NCI-H460 (cell line): ENCODE results near the gene ZFP36. TPM values are rescaled to one million over a fixed set of nuclear protein-coding genes. Genes with fewer than 3 reads are reported as not detected.
A peak's percentile ranks its signal among the peaks of the same experiment; 100 is the strongest.
"Not testable (repeated sequence)": the region's sequence is repeated elsewhere in the genome, so short reads cannot be mapped to it uniquely, and the experiment has no call there.

Experiments
- DNase-seq: peaks from one replicate; pipeline ENCODE4 v3.0.0-alpha.2; 2016; ENCODE audit warnings: low read depth; ENCODE audit errors: extremely low read depth
- polyA plus RNA-seq: library from polyadenylated mRNA; depleted of rRNA; stranded (reverse); fragments of >200 nt; gene quantifications from 2 replicates; pipeline ENCODE4 v1.2.3, GENCODE V29; 2014; cell fraction: nucleus; rRNA removed
- total RNA-seq: library from RNA; depleted of rRNA; stranded (reverse); fragments of >200 nt; shearing (Covaris generic); gene quantifications from 2 replicates; pipeline ENCODE4 v1.2.3, GENCODE V29; 2014; rRNA removed

Gene ZFP36, protein sequence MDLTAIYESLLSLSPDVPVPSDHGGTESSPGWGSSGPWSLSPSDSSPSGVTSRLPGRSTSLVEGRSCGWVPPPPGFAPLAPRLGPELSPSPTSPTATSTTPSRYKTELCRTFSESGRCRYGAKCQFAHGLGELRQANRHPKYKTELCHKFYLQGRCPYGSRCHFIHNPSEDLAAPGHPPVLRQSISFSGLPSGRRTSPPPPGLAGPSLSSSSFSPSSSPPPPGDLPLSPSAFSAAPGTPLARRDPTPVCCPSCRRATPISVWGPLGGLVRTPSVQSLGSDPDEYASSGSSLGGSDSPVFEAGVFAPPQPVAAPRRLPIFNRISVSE
- total RNA-seq = 15.1 and 24.6 TPM in 2 replicates
- 9.3 TPM in 2 replicates for polyA plus RNA-seq

DNA sequence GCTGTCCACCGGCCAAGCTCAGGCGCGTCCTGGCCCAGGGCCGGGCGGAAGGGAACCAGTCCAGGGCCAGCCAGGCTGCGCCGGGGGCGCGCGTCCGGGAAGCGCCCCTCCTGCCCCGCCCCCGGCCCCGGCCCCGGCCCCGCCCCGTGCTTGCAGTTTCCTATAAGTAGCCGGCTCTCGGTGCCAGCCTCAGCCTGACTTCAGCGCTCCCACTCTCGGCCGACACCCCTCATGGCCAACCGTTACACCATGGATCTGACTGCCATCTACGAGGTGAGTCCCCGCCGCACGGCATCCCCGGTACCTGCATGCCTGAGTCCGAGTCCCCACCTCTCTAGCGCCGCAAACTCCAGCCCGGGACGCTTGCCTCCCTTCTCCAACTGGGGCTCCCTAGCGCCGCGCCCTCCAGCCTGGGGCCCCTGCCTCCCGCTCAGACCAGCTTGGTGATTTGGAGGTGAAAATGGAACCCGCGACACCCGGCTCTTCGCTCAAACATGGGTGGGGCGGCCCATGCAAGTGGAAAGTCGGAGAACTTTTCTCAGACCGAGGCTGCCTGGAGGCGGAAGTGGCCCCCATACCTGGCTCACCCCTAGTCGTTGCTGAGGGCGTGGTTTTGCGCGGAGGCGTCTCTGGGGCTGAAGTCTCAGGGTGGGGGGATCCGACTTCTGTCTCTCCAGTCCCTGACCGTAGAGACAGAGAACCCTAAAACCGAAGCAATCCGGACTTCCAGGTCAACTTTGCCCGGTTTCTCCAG lies at the start of gene ZFP36:
TSS of gene ZFP36 (plus strand) at position 192 of the 754 bp plus-strand sequence. CDS start at position 250, 58 bp downstream.
- peak; percentile 81 for DNase-seq

DNA sequence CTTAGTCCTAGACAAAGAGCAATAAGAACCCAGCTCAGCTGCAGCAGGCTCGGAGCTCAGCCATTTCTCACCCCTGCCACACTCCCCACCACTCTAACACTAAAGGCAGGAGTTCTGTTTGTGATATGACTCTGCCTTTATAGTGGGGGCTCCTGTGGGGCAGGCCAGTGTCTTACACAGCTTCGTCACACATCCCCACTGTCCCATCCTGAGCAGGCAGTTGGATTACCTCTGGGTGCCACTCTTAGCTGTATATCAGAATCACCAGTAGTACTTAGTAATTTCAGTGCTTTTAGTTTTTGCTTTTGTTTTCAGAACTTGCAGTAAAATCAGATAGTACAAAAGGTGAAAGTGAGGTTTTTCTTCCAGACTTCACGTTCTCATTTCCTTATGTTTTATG lies 47.6 kb upstream of the ZFP36 start:
- no peak for DNase-seq

DNA sequence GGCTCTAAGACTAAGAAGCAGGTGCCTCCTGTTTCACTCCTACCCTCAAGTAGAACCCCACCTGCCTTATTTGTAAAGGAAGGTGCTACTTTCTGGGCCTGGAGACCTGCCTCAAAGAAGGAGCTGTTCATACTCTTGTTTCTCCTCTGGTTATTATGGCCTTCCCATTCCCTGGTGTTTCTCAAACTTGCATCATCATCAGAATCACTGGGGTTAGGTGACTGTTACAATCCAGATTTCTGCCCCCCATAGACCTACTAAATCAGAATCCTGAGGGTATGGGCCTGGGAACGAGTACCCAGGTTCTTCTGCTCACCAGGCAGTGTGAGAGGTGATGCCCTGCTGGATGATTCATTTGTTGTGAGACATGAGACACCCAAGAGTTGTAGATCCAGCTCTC lies 46.0 kb upstream of the ZFP36 start:
- DNase-seq = no peak

DNA sequence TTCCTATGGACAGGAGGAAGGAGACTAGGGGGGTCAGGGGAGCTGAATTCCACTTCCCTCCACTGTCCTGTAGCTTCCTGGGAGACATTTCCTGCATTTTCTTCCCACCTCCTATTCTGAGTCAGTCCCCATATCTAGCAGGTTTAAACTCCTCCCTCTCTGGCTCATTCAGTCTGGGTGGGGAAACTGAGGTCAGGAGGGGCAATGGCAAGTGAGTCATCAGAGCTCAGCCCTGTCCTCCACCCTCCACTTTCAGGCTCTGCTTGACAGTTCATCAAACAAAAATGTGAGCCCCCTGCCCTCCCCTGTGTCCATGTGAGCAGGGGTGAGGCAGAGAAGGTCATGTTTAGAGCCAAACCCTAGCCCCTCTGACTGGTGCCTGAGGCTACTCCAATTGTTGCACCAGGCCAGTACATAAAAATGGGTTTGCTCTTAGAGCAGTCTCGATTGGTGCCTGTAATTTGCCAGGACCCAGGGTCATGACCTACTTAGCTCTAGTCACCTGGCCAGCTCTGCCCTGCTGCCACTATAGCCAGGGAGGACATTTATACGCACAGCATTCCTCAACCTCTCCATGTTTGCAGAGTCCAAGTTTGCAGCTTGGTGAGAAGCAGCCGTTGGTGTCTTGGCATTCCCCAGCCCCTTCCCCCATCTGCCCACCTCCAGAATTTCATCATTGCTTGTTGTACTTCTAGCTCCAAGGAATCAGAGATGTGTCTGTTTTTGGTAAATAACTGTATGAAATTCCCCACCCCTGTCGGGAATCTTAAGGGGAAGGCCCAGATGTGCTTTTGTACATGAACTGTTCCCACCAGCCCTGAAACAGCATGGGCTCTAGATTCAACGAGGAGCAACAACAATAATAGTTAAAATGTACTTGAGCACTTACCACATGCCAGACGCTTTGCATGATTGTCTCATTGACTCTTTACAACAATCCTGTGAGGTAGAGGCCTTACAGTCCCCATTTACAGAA lies 43.7 kb upstream of the ZFP36 start:
- no peak for DNase-seq

DNA sequence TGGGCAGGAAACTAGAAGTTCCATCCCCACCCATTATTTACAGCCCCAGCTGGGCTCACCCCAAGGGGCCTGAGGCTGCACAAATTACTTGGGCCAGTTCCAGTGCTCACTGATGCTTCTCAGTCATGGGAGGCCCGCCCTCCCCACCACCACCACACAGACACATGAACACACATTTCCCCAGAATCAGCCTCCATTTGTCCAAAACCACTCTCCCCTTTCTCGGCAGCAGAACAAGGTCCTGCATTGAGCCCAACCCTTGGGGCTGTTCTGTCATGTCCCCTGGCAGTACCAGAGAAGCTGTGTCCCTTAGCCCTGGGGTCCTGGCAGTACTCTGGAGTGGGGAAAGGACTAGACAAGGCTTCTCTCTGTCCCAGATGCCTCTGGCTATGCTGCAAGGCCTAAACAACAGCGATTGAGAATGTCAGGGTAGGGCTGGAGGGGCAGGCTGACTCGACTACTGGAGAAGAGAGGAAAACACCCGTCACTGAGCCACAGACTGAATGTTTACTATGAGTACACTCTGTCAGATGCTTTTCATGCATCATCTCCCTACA lies 42.7 kb upstream of the ZFP36 start:
- DNase-seq = no peak

DNA sequence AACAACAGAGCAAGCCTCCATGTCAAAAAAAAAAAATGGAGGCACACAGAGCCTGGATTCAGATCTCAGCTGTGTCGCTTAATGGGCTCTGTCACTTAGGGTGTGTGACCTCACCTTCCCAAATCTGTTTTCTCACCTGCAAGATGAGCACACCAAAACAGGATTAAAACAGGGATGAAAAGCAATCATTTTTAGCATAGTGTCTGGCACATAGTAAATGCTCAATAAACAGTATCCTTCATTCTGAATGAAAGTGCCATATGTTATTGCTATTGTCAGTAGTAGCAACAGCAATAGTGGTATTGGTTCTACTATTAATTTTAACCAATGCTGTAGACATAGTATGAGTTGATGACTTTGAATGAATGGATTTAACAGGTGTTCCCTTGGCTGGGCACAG lies 41.1 kb upstream of the ZFP36 start:
- no peak for DNase-seq

DNA sequence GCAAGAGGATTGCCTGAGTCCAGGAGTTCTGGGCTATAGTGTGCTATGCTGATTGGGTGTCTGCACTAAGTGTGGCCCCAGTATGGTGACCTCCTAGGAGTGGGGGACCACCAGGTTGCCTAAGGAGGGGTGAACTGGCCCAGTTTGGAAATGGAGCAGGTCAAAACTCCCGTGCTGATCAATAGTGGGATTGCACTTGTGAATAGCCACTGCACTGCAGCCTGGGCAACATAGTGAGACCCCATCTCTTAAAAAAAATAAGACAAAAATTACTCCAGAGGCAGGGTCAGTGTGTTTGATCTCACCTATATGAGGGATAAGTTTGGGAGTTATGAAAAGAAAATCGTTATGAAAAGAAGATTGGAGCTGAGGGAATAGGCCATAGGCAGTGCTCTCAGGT lies 37.4 kb upstream of the ZFP36 start:
- no peak for DNase-seq

DNA sequence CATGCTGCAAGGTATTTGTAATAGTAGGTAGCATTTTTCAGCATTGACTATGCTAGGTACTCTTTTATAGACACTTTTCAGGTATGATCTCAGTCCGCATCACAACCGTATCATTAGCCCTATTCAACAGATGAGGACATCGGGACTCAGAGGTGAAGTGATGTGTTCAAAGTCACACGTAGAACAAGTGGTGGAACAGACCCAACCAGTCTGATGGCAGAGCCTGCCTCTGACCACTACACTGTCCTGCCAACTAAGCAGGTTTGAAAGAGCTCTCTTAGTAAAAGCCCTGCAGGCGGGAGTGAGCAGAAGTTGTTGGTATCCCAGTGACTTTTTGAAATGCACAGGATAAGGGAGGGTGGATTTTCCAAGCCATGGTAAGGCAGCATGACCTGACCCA lies 35.9 kb upstream of the ZFP36 start:
- DNase-seq = no peak

DNA sequence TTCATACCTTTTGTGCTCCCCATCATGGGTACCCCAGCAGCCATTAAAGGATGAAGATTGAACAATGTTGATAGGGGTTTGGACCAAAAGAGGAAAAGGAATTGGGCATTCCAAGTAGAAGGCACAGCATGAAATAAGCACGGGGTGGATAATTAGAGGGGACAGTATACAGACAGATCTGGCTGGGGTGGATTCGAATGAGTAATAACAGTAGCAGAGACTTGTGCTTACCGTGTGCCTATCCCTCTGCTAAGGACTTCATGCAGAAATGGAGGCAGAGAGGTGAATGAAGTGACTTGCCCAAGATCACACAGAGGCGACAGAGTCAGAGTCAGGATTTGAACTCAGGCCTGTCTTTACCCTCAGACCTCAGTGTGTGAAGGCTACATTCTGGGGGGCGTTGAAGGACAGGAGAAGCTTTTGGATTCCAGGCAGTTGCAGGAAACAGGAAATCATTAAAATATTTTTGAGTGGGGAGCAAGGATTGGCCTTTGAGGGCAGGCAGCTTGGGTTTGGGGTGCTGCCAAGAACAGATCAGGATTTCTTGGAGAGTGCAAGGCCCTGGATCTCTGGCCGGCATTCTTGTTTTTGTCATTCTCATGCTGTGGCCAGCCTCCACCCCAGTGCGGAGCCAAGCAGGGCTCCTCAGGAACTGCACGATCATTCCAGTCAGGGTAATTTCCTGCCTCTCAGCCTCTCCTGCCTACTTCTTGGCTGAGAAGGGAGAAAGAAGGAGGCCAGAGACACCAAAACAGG lies 34.4 kb upstream of the ZFP36 start:
- DNase-seq = no peak

DNA sequence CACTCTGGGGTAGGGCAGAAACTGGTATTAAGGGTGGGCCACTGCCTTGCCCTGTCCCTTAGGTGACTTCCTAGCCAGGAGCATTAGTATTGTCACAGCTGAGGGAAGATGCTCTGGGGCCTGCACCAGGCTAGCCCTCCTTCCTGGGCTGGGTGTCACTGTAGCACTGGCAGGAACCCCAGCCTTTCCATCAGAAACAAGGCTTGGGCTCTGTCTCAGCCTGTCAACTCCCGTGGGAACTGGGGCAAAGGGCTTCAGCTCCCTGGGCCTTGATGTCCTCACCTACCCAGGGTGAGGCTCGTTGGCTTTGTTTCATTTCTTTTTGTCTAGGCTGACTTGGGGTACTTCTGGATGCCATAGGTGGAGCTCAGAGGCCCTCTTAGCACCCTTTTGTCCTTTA lies 33.7 kb upstream of the ZFP36 start:
- DNase-seq = no peak

DNA sequence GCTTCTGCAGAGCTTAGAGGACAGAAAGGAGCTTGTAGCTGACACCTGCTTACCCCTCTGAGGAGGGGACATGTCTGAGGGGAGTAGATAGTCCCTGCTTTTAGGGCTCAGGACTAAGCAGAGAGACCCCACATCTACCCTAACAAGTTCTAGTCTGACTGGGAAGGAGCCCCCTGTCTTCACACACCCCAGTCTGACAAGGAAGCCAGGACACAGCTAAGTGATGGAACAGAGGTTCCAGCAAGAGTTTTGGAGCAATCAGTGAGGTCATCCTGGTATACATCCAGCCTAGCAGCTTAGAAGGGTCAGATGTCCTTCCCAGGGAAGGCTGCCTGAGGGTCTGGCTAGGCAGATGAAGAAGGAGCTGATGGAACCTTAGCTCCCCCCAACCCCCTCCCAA lies 30.7 kb upstream of the ZFP36 start:
- no peak for DNase-seq

DNA sequence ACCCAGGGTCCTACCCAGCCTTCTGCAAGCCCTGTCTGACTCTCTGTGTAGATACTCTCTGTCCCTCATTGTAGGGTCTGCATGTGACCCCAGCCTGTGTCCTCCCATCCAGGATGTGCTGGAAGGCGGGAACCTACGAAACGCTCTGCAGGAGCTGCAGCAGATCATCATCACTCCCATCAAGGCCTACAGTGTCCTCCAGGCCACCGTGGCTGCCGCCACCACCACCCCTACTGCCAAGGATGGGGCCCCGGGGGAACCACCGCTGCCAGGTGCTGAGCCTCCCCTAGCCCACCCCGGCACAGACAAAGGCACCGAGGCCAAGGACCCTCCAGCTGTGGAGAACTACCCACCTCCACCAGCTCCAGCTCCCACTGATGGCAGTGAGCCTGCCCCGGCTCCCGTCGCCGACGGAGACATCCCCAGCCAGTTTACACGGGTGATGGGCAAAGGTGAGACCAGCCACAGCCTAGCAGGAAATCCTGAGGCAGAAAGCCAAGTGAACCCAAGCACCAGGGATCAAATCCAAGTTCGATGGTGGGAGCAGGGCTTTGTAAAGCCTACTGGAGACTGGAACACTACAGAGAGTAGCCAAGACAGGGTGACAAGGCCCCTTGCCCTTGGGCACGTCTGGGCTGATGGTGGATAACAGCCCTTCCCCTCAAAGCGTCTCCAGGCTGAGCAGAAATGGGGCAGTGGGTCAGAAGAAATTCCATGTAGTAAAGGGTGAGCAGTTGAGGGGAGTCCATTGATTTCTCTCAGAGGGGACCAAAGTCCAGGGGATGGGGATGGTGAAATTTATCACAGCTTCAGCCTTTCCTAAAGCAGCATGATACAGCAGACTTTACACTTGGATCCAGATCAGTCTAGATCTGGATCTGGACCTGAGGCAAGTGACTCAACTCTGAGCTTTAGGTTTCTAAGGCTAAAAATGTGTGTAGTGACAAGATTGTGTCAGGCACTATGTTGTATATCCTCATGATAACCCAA lies 29.0 kb upstream of the ZFP36 start:
- DNase-seq = no peak

DNA sequence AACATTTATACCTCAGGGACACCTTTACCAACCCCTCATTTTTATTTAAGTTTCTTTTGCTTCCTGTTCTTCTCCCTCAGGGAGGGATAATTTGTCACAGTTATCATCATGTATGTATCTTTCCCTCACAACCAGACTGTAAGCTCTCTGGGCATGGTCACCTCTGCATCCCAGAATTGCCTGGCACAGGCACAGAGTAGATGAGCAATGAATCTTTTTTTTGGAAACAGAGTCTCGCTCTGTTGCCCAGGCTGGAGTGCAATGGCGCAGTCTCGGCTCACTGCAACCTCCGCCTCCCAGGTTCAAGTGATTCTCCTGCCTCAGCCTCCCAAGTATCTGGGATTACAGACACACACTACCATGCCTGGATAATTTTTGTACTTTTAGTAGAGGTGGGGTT lies 27.3 kb upstream of the ZFP36 start:
- not testable (repeated sequence) for DNase-seq

DNA sequence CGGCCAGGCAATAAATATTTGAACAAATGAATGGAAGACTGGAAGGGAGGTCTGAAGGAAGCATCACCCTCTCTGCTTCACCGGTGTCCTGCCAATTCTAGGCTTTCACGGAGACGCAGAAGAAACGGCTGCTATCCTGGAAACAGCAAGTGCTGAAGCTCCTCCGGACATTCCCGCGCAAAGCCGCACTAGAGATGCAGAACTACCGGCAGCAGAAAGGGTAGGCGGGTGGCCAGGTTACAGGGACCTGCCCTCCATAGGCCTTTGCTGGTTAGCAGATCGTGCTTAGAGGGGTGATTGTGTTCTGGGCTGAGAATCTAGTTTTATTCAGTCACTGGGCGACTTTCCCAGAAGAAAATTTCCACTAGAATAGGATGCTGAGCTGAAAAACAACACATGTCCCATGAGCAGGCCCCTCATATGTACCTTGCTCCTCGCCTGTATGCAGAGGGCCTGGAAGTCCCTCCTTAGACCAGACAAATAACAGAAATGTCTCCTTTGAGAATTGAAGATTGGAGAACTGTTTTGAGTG lies 26.7 kb upstream of the ZFP36 start:
- DNase-seq = no peak

DNA sequence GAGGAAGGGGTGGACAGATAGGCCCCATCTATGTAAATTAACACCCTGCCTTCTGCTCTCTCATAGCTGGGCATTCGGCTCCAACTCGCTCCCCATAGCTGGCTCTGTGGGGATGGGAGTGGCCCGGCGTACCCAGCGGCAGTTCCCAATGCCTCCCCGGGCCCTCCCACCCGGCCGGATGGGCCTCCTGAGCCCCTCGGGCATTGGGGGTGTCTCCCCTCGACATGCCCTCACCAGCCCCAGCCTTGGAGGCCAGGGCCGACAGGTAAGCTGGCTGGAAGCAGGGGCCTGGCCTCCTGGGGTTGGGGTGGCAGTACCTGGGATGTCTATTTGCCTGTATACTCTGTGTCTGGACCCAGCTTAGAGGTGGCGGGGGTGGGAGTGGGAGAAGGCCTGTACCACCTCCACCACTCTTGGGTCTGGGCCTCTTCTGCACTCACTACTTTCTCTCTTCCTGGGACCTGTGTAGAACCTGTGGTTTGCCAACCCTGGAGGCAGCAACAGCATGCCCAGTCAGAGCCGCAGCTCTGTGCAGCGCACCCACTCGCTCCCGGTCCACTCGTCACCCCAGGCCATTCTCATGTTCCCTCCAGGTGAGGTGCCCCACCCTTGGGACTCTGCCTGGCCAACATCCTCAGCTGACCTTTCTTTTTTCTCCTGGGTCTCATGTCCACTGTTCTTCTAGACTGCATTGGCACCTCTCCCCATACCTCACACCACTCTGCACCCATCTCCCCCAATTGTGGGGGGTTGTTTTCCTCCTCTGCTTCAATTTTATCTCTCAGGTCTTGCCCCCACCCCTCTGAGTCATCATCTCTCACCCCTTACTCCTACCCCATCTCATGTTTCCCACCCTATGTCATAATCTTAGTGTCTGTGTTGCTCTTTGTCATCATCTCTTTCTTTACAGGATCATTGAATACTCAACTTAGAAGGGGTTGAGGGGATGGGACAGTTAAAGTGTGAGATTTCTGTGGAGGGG lies 25.8 kb upstream of the ZFP36 start:
- no peak for DNase-seq

DNA sequence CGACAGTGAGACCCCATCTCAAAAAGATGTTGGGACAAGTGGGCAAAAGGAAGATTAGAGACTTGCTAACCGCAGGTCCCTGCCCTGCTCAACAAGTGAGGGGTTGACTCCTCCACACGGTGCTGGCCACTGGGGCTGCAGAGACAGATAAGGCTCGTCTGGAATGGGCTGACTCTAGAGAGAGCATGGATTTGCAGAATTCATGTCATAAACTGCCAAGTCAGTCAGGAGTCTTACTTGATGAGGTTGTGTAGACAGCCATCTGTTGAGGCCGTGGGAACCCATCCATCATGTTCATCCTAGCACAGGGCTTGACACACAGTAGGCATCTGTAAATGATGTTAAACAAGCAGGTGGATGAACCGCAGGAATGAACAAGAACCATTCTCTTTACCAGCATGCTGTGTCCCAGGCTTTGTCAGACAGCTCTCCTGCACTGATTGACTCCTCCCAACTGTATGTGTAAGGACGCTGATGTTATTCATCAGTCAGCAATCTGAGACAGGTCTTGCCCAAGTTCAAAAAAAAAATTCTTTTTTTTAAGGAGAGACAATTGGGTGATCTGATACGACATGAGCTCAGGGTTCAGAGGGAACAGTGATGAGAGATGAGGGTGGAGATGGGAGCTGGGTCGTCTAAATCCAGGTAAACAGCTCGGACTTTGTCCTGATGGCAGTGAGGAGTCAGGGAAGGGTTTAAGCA lies 24.6 kb upstream of the ZFP36 start:
- DNase-seq = no peak
